Loucy (cell line): ENCODE measurements around the gene BEST1.

Source experiments
- CTCF ChIP-seq: fragments of 200-600 bp; sonication (generic); conservative IDR thresholded peaks from 2 replicates; pipeline ENCODE4 v1.5.1; 2014; ENCODE audit warnings: mild to moderate bottlenecking, antibody characterized with exemption, low read length
- EZH2phosphoT487 ChIP-seq: fragments of 200-600 bp; IDR thresholded peaks from 2 replicates; pipeline ENCODE4 v1.6.1; 2018; ENCODE audit warnings: antibody characterized with exemption, mild to moderate bottlenecking, moderate library complexity, borderline replicate concordance

GRCh38 chr11:61976813-61977475 is 26.8 kb downstream of the BEST1 start:
- TF ChIP-seq CTCF (no peak), EZH2phosphoT487 (no peak)
